ENCODE measurements around the gene TSTD1. TPM values are rescaled to one million over a fixed set of nuclear protein-coding genes. Genes with fewer than 3 reads are reported as not detected.

The TSTD1 gene
- total RNA-seq, 4 donors from 2014 or later, result 70.0 to 123 (median 98.8) TPM

DNA sequence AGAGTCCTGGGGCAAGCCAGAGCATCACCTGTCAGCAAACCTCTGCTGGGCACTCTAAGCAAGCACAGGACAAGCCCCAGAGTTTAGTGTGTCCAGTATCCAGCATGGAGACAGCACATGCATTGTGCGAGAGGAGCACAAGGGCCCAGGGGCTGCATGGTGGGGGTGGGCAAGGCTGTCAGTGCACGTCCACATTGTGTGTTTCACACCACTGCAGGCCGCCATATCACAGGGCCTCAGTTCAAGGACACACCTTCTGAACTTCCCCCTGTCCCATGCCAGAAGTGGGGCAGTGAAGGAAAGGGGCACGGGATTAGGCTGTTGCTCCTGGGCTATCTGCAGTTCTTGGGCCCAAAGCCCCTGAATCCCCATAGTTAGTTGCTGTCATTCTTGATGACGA is 782 bp upstream of the TSTD1 start:
- H3K27ac ChIP-seq, result no peak overlapping the region
- H3K4me3 ChIP-seq, result no peak overlapping the region

GRCh38 chr1:161039154-161039545 is 386 bp upstream of the TSTD1 start:
- DNase-seq (ENCODE audit: low spot score in 2 of 2), result no peak
- H3K9me3 ChIP-seq, result no peaks in the 10 kb centered on the region
- H3K27ac ChIP-seq, result no peak overlapping the region
- WGBS, result 23% methylated on average over 3 of the region's 3 CpGs
- peak overlapping the region; percentile 60 for H3K4me3 ChIP-seq
- H3K4me1 ChIP-seq, result peaks cover 20% of the 10 kb centered on the region
- no peak for TF ChIP-seq POLR2AphosphoS5 (IDR thresholded peaks at IDR 0.05)
- TF ChIP-seq POLR2A (IDR thresholded peaks at IDR 0.05), result no peak
- no peak for TF ChIP-seq EP300 (IDR thresholded peaks at IDR 0.05)
- no peak for TF ChIP-seq CTCF (IDR thresholded peaks at IDR 0.05)
- H3K36me3 ChIP-seq, result peaks cover 41% of the 10 kb centered on the region
- no peaks in the 10 kb centered on the region for H3K27me3 ChIP-seq

More for the DNA sequence above, 782 bp upstream of the TSTD1 start:
- TF ChIP-seq POLR2A (IDR thresholded peaks at IDR 0.05), result no peak
- no peak for TF ChIP-seq EP300 (IDR thresholded peaks at IDR 0.05)
- TF ChIP-seq POLR2AphosphoS5 (IDR thresholded peaks at IDR 0.05), result no peak
- TF ChIP-seq CTCF (IDR thresholded peaks at IDR 0.05), result no peak
- WGBS, result 88% methylated on average over 5 of the region's 5 CpGs
- peaks cover 24% of the 10 kb centered on the region for H3K4me1 ChIP-seq
- no peaks in the 10 kb centered on the region for H3K9me3 ChIP-seq
- peaks cover 41% of the 10 kb centered on the region for H3K36me3 ChIP-seq
- H3K27me3 ChIP-seq, result no peaks in the 10 kb centered on the region
- DNase-seq (ENCODE audit: low spot score in 2 of 2), result no peak

DNA sequence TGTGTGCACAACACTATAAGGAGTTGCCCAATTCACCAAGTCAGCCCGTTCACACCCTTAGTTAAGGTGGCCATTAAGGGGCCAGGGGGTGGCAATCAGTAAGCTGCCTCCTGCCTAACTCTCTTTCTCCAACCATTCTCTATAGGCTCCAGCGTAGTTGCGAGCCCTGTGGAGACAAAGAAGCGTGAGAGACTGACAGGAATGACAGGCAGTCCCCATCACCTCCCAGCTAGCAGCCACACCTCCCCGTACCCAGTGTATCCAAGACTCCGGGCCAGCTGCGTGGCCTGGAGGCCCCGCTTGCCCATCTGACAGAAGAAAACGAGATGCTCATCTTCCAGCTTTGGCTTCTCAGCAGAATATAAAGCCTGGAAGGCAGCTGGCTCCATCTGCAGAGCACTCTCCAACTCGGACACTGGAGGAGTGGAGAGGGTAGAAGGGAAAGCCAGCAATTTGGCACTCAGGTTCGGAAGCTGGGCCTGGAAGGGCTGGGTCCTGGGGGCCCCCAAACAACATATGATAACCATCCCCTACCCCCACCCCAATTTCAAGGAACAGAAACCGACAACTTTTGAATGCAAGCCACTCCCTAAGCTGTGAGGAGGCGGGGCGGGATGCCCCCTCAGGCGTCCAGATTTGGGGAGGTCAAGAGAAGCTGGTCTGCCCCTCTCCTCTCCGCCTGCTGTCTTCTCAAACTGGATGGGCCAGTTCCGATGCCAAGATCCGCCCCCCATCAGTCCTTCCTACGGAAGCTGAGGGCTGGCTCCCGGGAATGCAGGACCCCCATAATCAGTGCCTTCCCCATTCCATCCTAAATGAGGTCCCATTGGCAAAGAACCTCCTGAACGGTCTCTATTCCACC is 872 bp downstream of the TSTD1 start:
- Histone ChIP-seq H3K4me3 (peak overlapping the region; percentile 60), H3K36me3 (peaks cover 37% of the 10 kb centered on the region), H3K27me3 (no peaks in the 10 kb centered on the region), H3K9me3 (no peaks in the 10 kb centered on the region), H3K4me1 (peaks cover 15% of the 10 kb centered on the region), H3K27ac (peak overlapping the region; percentile 75)
- WGBS, result 40% methylated on average over 20 of the region's 21 CpGs
- TF ChIP-seq CTCF (IDR thresholded peaks at IDR 0.05), result no peak
- no peak for TF ChIP-seq POLR2AphosphoS5 (IDR thresholded peaks at IDR 0.05)
- TF ChIP-seq EP300 (IDR thresholded peaks at IDR 0.05), result no peak
- no peak for TF ChIP-seq POLR2A (IDR thresholded peaks at IDR 0.05)
- DNase-seq (ENCODE audit: low spot score in 2 of 2), result no peak

- H3K4me3 ChIP-seq, result no peak overlapping the region
- no peaks in the 10 kb centered on the region for H3K9me3 ChIP-seq
- H3K27me3 ChIP-seq, result no peaks in the 10 kb centered on the region
- H3K36me3 ChIP-seq, result no peaks in the 10 kb centered on the region
- H3K4me1 ChIP-seq, result peaks cover 17% of the 10 kb centered on the region
- no peak overlapping the region for H3K27ac ChIP-seq
- peak in 1 of 2 donors; percentile 6 for DNase-seq (ENCODE audit: low spot score in 2 of 2)
- TF ChIP-seq POLR2AphosphoS5 (IDR thresholded peaks at IDR 0.05) (no peak), POLR2A (IDR thresholded peaks at IDR 0.05) (no peak), EP300 (IDR thresholded peaks at IDR 0.05) (no peak), CTCF (IDR thresholded peaks at IDR 0.05) (no peak)
- WGBS, result 90% methylated on average over 3 of the region's 3 CpGs
These were observed 5.0 kb downstream of the TSTD1 start for GRCh38 chr1:161033751-161034150.

- H3K9me3 ChIP-seq, result no peaks in the 10 kb centered on the region
- TF ChIP-seq CTCF (IDR thresholded peaks at IDR 0.05), result no peak
- TF ChIP-seq POLR2AphosphoS5 (IDR thresholded peaks at IDR 0.05), result no peak
- TF ChIP-seq POLR2A (IDR thresholded peaks at IDR 0.05), result no peak
- DNase-seq (ENCODE audit: low spot score in 2 of 2), result no peak
- WGBS, result 61% methylated on average over 1 of the region's 1 CpG
- no peak overlapping the region for H3K4me3 ChIP-seq
- H3K27ac ChIP-seq, result peak overlapping the region; percentile 12
- H3K27me3 ChIP-seq, result no peaks in the 10 kb centered on the region
- peaks cover 7% of the 10 kb centered on the region for H3K4me1 ChIP-seq
- no peaks in the 10 kb centered on the region for H3K36me3 ChIP-seq
These were observed 6.4 kb downstream of the TSTD1 start for GRCh38 chr1:161032409-161032808.

Measured in suprapubic skin (tissue), 4 donors.